ENCODE data around the gene PIK3R1. TPM values are rescaled to one million over a fixed set of nuclear protein-coding genes. Genes with fewer than 3 reads are reported as not detected.

Gene PIK3R1
- total RNA-seq, 1 donor from 2014 or later: 27.4 TPM

GRCh38 chr5:68225188-68225910, 9.8 kb downstream of the PIK3R1 start:
- H3K36me3 Mint-ChIP-seq (ENCODE audit: unreplicated experiment): peaks cover 24% of the 10 kb centered on the region
- no peak overlapping the region for H3K4me3 Mint-ChIP-seq (ENCODE audit: unreplicated experiment)
- peak overlapping the region; percentile 64 for H3K27ac Mint-ChIP-seq (ENCODE audit: unreplicated experiment)
- H3K27me3 Mint-ChIP-seq (ENCODE audit: unreplicated experiment): no peaks in the 10 kb centered on the region
- H3K4me1 Mint-ChIP-seq (ENCODE audit: unreplicated experiment): peaks cover 37% of the 10 kb centered on the region
- TF ChIP-seq CTCF (IDR thresholded peaks at IDR 0.05): no peak
- DNase-seq (ENCODE audit: extremely low spot score, unreplicated experiment): no peak
- H3K9me3 Mint-ChIP-seq (ENCODE audit: unreplicated experiment): no peaks in the 10 kb centered on the region

GRCh38 chr5:68225911-68226545, 10.5 kb downstream of the PIK3R1 start:
- H3K9me3 Mint-ChIP-seq (ENCODE audit: unreplicated experiment): no peaks in the 10 kb centered on the region
- no peaks in the 10 kb centered on the region for H3K27me3 Mint-ChIP-seq (ENCODE audit: unreplicated experiment)
- peak overlapping the region; percentile 36 for H3K27ac Mint-ChIP-seq (ENCODE audit: unreplicated experiment)
- TF ChIP-seq CTCF (IDR thresholded peaks at IDR 0.05): no peak
- peaks cover 37% of the 10 kb centered on the region for H3K4me1 Mint-ChIP-seq (ENCODE audit: unreplicated experiment)
- H3K4me3 Mint-ChIP-seq (ENCODE audit: unreplicated experiment): no peak overlapping the region
- no peak for DNase-seq (ENCODE audit: extremely low spot score, unreplicated experiment)
- peaks cover 28% of the 10 kb centered on the region for H3K36me3 Mint-ChIP-seq (ENCODE audit: unreplicated experiment)

GRCh38 chr5:68226546-68227073, 11.1 kb downstream of the PIK3R1 start:
- Mint-ChIP-seq H3K36me3 (ENCODE audit: unreplicated experiment) (peaks cover 31% of the 10 kb centered on the region), H3K4me3 (ENCODE audit: unreplicated experiment) (no peak overlapping the region), H3K27me3 (ENCODE audit: unreplicated experiment) (no peaks in the 10 kb centered on the region), H3K27ac (ENCODE audit: unreplicated experiment) (no peak overlapping the region), H3K4me1 (ENCODE audit: unreplicated experiment) (peaks cover 37% of the 10 kb centered on the region), H3K9me3 (ENCODE audit: unreplicated experiment) (no peaks in the 10 kb centered on the region)
- TF ChIP-seq CTCF (IDR thresholded peaks at IDR 0.05): no peak
- no peak for DNase-seq (ENCODE audit: extremely low spot score, unreplicated experiment)

- H3K4me1 Mint-ChIP-seq (ENCODE audit: unreplicated experiment): peaks cover 40% of the 10 kb centered on the region
- no peak overlapping the region for H3K4me3 Mint-ChIP-seq (ENCODE audit: unreplicated experiment)
- H3K9me3 Mint-ChIP-seq (ENCODE audit: unreplicated experiment): no peaks in the 10 kb centered on the region
- no peak for DNase-seq (ENCODE audit: extremely low spot score, unreplicated experiment)
- H3K27me3 Mint-ChIP-seq (ENCODE audit: unreplicated experiment): no peaks in the 10 kb centered on the region
- no peak for TF ChIP-seq CTCF (IDR thresholded peaks at IDR 0.05)
- H3K27ac Mint-ChIP-seq (ENCODE audit: unreplicated experiment): no peak overlapping the region
- peaks cover 31% of the 10 kb centered on the region for H3K36me3 Mint-ChIP-seq (ENCODE audit: unreplicated experiment)
These were observed 12.1 kb downstream of the PIK3R1 start for GRCh38 chr5:68227532-68228160.

- DNase-seq (ENCODE audit: extremely low spot score, unreplicated experiment): no peak
- H3K27me3 Mint-ChIP-seq (ENCODE audit: unreplicated experiment): no peaks in the 10 kb centered on the region
- TF ChIP-seq CTCF (IDR thresholded peaks at IDR 0.05): peak; percentile 6
- H3K4me3 Mint-ChIP-seq (ENCODE audit: unreplicated experiment): no peak overlapping the region
- H3K4me1 Mint-ChIP-seq (ENCODE audit: unreplicated experiment): peaks cover 31% of the 10 kb centered on the region
- no peaks in the 10 kb centered on the region for H3K9me3 Mint-ChIP-seq (ENCODE audit: unreplicated experiment)
- H3K27ac Mint-ChIP-seq (ENCODE audit: unreplicated experiment): no peak overlapping the region
- H3K36me3 Mint-ChIP-seq (ENCODE audit: unreplicated experiment): peaks cover 31% of the 10 kb centered on the region
These were observed 13.9 kb downstream of the PIK3R1 start for GRCh38 chr5:68229416-68229815.

All from osteocyte (in vitro differentiated cells).